ENCODE measurements around the gene RASGRP2. TPM values are rescaled to one million over a fixed set of nuclear protein-coding genes. Genes with fewer than 3 reads are reported as not detected.
A peak's percentile ranks its signal among the peaks of the same experiment; 100 is the strongest.

The RASGRP2 gene
- total RNA-seq, 4 donors from 2014 or later, result 0.64 to 7.6 (median 3.9) TPM

DNA sequence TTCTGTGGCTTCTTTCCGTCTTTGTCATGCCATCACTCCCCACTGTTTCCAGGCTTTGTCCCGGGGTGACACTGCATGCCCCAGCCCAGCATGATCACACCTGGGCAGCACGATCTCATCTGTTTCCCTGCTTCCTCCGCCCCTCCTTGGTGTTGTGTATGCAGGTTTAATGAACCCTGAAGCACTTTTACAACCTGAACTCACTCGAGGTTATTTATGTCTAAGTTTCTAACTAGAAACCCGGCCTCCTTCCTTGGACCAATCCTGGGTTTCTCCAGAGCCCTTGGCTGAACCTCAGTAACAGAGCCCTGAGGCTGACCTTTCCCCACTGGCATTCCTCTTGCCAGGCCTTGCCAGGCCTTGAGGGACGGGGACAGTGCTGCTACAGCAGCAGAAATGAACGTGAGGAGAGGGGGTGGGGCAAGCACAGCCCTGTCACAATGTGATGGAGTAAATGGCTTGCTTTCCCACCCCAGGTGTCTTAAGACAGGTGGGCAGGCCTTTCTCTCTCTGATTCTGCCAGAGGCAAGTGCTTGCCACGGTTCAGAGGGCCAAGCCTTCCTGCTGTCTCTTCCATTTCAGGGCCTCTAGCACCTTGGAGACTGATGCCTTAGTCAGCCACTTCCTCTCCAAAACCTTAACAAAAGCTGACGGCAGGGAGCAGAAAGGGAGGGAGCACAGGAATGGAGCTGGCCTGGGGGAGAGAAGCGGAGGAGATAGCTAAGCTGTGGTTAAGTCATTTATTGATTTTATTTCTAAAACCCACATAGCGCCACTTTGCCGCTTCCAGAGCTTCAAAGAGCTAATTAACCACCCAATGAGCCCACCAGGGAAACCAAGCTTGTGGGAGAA is 19.0 kb upstream of the RASGRP2 start:
- WGBS, result 40% methylated on average over 12 of the region's 13 CpGs
- Histone ChIP-seq H3K4me3 (no peak overlapping the region), H3K36me3 (peaks cover 54% of the 10 kb centered on the region), H3K9me3 (no peaks in the 10 kb centered on the region), H3K27ac (peak overlapping the region; percentile 36), H3K27me3 (no peaks in the 10 kb centered on the region), H3K4me1 (peaks cover 46% of the 10 kb centered on the region)
- peak in 1 of 2 donors; percentile 61 for DNase-seq (ENCODE audit: low spot score in 2 of 2)
- TF ChIP-seq EP300 (IDR thresholded peaks at IDR 0.05) (no peak), POLR2AphosphoS5 (IDR thresholded peaks at IDR 0.05) (no peak)

DNA sequence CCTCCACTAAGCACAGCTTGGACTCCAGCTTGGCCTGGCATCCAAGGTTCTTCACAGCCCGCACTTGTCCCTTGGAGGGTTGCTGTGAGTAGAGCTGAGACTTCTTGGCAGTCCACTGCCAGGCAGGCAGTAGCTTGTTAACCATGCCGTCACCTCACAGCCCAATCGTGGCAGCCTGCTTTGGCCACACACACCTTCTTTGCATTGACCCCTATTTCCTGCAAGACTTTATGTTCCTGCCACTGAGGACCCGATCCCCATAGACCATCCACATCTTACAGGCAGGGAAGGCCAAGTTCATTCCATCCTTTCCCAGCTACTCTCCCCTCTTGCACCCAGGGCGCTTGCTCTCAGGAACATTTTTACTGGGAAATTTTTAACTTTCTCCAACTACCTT is 18.3 kb upstream of the RASGRP2 start:
- Histone ChIP-seq H3K4me1 (peaks cover 44% of the 10 kb centered on the region), H3K4me3 (no peak overlapping the region), H3K9me3 (no peaks in the 10 kb centered on the region), H3K36me3 (peaks cover 48% of the 10 kb centered on the region), H3K27ac (peak overlapping the region; percentile 36), H3K27me3 (no peaks in the 10 kb centered on the region)
- WGBS, result 39% methylated on average over 5 of the region's 5 CpGs
- DNase-seq (ENCODE audit: low spot score in 2 of 2), result peak in 1 of 2 donors; percentile 64
- TF ChIP-seq POLR2A (IDR thresholded peaks at IDR 0.05) (no peak), EP300 (IDR thresholded peaks at IDR 0.05) (no peak), POLR2AphosphoS5 (IDR thresholded peaks at IDR 0.05) (no peak)
- TF ChIP-seq, protein P1, sequence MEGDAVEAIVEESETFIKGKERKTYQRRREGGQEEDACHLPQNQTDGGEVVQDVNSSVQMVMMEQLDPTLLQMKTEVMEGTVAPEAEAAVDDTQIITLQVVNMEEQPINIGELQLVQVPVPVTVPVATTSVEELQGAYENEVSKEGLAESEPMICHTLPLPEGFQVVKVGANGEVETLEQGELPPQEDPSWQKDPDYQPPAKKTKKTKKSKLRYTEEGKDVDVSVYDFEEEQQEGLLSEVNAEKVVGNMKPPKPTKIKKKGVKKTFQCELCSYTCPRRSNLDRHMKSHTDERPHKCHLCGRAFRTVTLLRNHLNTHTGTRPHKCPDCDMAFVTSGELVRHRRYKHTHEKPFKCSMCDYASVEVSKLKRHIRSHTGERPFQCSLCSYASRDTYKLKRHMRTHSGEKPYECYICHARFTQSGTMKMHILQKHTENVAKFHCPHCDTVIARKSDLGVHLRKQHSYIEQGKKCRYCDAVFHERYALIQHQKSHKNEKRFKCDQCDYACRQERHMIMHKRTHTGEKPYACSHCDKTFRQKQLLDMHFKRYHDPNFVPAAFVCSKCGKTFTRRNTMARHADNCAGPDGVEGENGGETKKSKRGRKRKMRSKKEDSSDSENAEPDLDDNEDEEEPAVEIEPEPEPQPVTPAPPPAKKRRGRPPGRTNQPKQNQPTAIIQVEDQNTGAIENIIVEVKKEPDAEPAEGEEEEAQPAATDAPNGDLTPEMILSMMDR (IDR thresholded peaks at IDR 0.05), result no peak

DNA sequence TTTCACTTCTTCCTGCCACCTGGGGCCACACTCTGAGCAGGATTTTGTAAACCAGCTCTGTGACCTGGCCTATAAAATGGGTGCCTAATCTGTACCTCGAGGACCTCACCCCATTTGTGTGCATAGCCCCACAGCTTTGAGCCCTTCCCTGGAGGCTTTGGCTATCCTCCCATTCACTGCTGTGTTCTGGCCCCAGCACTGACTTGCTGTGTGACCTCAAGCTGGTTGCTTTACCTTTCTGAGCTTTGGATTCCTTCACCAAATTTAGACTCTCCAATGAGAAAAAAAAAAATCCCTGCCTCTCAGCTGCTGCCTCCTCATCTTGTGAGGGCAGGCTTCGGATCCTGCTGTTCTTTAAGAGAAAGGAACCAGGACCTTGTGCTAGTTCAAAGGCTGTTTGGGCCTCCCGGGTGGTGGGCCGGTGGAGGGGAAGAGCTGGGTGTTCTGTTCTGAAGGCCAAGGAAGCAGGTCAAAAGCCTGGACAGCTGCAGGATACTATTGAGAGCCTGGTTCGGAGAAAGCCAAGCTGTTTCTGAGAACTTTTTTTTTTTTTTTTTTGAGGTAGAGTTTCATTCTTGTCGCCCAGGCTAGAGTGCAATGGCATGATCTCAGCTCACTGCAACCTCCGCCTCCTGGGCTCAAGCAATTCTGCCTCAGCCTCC is 16.9 kb upstream of the RASGRP2 start:
- Histone ChIP-seq H3K27me3 (no peaks in the 10 kb centered on the region), H3K36me3 (peaks cover 34% of the 10 kb centered on the region), H3K4me3 (no peak overlapping the region), H3K9me3 (no peaks in the 10 kb centered on the region), H3K4me1 (peaks cover 43% of the 10 kb centered on the region), H3K27ac (no peak overlapping the region)
- 67% methylated on average over 7 of the region's 7 CpGs for WGBS
- DNase-seq (ENCODE audit: low spot score in 2 of 2), result no peak
- TF ChIP-seq, protein P1 (IDR thresholded peaks at IDR 0.05), result no peak
- TF ChIP-seq POLR2AphosphoS5 (IDR thresholded peaks at IDR 0.05) (no peak), EP300 (IDR thresholded peaks at IDR 0.05) (no peak), POLR2A (IDR thresholded peaks at IDR 0.05) (no peak)

DNA sequence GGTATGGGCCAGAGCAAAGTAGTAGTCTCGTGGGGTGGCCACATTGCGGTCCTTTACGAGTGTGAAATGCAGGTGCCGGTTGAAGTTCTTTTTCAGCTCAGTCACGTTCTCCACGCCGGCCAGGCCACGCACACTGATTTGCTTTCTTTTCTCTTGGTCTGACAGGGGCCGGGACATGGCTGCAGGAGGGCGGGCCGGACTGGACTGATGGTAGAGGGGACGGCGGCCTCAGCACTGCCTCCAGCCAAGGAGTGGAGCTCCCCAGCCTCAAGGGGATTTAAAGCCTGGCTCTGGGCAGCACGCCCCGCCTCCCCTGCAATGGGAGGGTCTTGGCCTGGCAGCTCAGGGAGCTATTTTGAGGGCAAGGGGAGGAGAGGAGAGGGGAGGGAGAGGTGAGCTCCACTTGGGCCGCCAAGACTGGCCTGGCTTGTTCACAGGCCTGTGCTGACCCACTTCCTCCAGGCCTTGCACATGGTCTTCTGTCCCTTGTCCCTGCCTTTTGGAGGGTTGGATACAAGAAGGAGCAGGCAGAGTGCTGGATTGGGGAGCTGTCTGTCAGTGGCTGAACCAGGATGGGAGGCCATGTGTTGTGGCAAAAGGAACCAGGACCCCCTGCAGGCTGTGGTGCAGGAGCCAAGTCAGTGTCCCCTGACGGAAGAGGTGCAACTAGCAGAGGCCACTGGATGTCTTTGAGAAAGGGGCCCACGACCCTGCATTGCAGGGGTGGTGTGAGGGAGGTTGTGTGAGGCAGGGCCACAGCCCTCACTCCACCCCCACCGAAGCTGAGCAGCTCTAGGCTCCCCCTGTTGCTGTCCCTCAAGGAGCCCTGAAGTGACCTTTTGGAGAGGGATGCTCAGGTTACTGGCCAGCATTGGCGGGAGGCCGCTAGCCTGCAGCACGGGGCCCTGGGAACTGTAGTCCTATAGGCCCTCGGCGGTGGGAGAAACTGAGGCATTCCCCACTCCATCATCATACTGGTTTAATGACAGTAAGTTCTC is 16.1 kb upstream of the RASGRP2 start, which contains the start of gene PYGM:
Gene PYGM (minus strand): TSS at position 253 of the 998 bp plus-strand sequence. CDS start 76 bp downstream, at position 177.
- 64% methylated on average over 8 of the region's 24 CpGs for WGBS
- Histone ChIP-seq H3K36me3 (peaks cover 25% of the 10 kb centered on the region), H3K4me1 (peaks cover 40% of the 10 kb centered on the region), H3K4me3 (peak within 1 kb of the TSS; percentile 13), H3K27ac (no peak within 1 kb of the TSS), H3K9me3 (no peaks in the 10 kb centered on the region), H3K27me3 (no peaks in the 10 kb centered on the region)
- DNase-seq (ENCODE audit: low spot score in 2 of 2), result peak in 1 of 2 donors; percentile 51
- TF ChIP-seq EP300 (IDR thresholded peaks at IDR 0.05) (no peak), POLR2AphosphoS5 (IDR thresholded peaks at IDR 0.05) (no peak), POLR2A (IDR thresholded peaks at IDR 0.05) (no peak)
- TF ChIP-seq, protein P1 (IDR thresholded peaks at IDR 0.05), result no peak

DNA sequence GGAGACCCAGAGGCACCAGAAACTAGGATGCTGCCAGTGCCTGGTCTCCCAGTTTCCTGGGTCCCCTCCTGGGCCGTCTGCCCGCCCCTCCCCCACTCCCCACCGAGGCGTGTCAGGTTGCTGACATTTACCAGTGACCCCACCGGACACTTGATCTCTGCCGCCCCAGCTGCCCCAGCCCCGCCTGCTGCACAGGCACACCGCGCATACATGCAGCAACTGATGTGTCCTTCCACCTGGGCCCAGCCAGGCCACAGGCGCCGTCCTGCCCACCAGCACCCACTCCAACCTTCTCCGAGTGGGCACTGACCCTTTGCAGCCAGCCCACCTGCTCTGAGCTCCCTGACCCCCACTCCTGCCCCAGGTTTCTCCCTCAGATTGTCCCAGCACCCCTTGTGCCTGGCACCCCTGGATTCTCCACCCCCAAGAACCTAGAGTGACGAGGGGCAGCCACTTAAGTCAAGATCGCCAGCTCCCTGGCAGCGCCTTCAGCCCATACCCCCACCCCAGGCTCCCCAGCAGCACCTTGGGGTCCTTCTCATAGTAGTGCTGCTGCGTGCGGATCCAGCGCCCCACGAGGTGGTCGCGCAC is 15.3 kb upstream of the RASGRP2 start:
- H3K4me3 ChIP-seq, result peak overlapping the region; percentile 13
- no peaks in the 10 kb centered on the region for H3K9me3 ChIP-seq
- TF ChIP-seq POLR2AphosphoS5 (IDR thresholded peaks at IDR 0.05) (no peak), EP300 (IDR thresholded peaks at IDR 0.05) (no peak), POLR2A (IDR thresholded peaks at IDR 0.05) (no peak)
- TF ChIP-seq, protein P1 (IDR thresholded peaks at IDR 0.05), result no peak
- peaks cover 37% of the 10 kb centered on the region for H3K4me1 ChIP-seq
- no peak overlapping the region for H3K27ac ChIP-seq
- DNase-seq (ENCODE audit: low spot score in 2 of 2), result no peak
- H3K36me3 ChIP-seq, result peaks cover 18% of the 10 kb centered on the region
- WGBS, result 88% methylated on average over 8 of the region's 21 CpGs
- no peaks in the 10 kb centered on the region for H3K27me3 ChIP-seq
